GM20431 (cell line): ENCODE data around the gene FAM120B.
"Not testable (repeated sequence)": the region's sequence is repeated elsewhere in the genome, so short reads cannot be mapped to it uniquely, and the experiment has no call there.

Experiments used
- in situ Hi-C: fragments of 300-500 bp; cut with MseI, MboI; formaldehyde crosslinking; loops from one replicate; pipeline ENCODE4 v1.15.0; 2020; ENCODE audit warnings: low sequenced_read_pairs; ENCODE audit not compliant: unreplicated experiment

Gene FAM120B

DNA sequence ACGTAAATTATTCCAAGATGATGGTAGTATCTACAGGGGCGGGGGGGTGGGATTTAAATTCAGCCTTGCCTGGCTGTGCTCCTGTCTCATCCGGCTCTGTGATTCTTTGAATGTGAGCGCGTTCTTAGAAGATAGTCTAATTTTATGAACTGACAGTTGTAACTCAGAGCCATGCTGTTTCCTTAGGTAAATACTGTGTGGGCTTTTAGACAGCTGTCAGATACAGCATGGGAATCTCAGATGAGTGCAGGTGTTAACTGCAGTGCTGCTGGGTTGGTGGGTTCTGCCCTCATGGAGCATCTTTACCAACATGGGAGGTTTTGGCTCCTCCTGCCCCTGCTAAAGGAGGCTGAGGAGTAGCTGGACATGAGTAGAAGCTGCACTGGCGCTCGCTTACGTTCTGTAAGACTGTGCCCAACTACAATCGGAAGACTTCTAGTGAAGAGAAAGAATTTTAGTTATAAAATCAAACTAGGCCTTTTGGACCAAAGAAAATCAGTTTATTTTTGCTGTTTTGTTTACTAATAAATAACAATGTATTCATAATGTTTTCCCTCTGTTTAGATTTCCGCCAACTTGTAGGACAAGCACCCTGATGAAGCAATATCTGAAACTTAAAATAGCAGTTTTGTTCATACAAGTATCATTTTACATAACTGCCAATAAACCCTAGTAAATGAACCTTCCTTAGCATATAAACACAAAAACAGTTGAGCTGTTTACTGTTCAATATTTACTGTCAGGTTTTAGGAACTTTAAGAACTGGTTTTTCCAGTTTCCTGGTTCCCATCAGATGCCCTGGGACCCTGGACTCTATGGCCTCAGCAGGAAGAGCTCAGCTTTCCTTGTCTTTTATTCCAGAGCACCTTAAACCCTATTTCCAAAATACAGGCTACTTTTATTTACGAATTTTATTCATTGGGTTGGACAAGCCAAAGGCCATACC, 66.1 kb downstream of the FAM120B start:
- in situ Hi-C loops = no loop called here

DNA sequence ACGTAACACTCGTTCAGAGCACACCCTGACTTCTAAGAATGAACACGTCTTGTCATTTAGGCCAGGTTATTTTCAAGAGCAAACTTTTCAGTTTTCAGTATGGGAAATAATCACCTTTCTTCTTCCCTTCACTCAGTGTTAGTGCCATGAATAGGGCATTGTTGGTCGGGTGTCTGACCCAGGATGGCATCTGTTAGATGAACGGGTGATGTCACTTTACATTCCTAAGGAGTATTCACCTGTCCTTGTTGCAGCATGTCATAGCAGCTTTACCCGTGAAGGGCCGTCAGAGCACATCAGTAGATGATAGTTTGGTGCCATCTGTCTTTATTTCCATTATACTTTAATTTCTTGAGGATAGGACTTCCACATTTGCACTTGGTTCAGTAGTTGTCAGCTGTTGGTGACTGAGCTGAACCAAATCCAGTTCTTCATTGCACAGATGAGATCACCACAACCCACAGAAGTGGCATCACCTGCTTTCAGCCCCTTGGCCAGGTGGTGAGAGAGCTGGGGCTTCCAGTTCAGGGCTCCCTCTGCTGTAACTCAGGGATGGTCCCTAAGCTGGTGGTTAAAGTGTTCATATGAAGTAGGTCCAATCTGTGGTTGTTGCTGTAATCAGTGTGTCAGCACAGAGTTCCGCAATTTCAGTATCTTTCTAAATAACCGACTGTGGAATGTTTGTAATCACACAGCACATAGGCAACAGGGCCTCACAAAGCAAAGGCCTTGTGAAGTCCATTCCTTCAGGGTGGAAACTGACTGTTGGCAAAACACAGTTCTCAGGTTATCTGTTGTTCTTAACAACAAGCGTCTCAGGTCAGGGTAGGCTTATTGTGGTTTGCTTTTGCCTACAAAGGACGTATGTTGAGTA, 68.2 kb downstream of the FAM120B start:
- in situ Hi-C loops = no loop called here

DNA sequence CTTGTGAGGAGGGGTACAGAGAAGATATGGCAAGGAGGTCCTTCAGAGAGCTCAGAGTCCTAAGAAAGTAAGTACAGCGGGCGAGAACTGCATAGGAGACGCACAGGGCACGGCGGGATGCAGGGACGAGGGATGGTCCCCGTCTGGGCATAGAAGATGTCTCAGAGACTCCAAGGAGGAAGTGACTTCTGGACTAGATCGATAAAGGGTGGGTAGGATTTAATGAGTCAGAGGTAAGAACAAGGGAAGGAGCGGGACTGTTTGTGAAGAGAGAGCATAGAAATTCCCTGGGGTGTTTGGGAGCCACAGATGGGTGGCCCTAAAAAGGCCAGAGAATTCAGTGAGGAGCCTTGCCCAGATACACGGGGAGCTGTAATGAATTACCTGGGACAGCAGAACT, 69.1 kb downstream of the FAM120B start:
- in situ Hi-C loops = no loop called here

DNA sequence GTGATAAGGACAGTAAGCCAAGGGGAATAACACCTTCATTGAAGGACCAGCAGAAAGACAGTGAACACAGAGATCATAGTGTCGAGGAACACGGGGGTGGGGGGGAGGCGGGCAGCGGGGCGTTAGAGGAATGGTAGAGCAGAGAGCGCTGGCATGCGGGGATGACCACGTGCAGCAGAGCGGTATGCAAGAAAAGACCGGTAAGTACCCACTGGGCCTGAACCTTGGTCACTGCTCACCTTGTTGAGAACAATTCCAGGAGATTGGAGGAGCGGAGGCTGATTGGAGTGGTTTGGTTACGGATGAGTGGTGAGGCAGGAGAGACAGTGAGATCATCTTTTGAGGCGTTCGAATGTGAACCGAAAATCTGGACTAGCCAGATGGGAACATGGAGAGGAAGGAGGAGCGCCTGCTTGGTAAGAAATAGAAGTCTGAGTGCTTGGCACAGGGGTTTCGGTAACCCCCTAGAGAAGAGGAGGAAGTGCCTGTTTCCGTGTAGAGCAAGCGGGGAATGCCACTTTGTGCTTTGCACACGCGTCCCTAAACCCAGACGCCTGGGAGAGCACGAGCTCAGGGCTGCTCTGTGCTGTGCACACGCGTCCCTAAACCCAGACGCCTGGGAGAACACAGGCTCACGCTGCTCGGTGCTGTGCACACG, 70.0 kb downstream of the FAM120B start:
- in situ Hi-C loops = no loop called here

DNA sequence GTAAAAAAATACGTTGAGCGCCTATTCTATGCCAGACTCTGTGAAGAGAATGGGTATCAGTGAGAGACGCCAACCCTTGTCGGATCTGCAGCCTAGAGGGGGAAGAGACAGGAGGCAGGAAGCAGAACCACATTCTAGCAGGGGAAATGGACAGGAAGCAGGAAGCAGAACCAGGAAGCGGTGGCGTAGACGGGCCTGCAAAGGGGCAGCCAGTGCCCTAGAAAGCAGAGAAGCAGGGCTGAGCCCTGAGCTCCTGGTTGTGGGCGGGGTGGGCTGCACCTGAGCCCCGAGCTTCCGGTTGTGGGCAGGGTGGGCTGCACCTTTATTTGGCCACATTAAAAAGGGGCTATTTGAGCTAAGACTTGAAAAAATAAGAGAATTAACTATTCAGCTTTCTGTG, 71.9 kb downstream of the FAM120B start:
- in situ Hi-C loops = no loop called here

DNA sequence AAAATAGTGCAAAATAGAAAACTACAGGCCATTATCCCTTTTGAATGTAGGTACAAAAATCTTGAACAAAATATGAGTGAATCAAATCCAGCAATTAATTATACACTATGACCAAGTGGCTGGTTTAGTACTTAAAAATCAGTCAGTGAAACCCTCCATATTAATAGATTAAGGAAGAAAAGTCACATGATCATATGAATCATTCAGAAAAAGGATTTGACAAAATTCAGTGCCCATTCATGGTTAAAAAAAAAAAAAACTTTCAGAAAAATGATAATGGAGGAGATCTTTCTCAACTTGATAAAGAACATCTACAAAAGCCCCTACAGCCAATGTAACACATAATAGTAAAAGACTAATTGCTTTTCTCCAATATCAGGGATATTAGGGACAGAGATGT, 75.0 kb downstream of the FAM120B start:
- in situ Hi-C loops = no loop called here

DNA sequence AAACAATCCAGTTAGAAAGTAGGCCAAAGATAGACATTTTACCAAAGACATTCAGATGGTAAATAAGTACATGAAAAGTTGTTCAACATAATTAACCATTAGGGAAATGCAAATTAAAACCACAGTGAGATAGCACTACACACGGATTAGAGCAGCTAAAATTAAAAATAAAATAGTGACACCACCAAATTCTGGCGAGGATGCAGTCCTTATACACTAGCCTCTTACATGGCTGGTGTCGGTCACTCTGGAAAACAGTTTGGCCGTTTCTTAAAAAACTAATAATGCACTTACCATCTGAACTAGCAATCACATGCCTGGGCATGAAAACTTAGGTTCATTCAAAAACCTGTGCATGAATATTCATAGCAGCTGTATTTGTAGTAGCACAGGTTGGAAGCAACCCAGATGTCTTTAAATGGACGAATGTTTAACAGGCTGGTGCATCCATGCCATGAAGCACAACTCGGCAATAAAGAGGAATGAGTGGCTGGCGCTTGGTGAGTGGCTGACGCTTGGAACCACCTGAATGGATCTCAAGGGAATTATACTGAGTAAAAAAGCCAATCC, 77.0 kb downstream of the FAM120B start:
- in situ Hi-C loops = no loop called here

DNA sequence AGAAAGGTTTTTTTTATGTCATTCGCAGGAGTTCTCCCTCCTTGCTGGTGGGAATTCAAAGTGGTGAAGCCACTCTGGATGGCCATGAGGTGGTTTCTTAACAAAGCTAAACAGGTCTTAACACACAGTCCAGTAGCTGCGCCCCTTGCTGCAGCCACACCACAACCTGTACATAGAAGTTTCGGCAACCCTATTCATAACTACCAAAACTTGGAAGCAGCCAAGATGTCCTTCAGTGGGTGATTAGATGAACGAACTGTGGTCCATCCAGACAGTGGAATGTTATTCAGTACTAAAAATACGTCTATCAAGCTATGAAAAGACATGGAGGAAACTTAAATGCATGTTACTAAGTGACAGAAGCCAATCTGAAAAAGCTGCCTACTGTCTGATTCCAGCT, 78.9 kb downstream of the FAM120B start:
- in situ Hi-C loops = no loop called here

DNA sequence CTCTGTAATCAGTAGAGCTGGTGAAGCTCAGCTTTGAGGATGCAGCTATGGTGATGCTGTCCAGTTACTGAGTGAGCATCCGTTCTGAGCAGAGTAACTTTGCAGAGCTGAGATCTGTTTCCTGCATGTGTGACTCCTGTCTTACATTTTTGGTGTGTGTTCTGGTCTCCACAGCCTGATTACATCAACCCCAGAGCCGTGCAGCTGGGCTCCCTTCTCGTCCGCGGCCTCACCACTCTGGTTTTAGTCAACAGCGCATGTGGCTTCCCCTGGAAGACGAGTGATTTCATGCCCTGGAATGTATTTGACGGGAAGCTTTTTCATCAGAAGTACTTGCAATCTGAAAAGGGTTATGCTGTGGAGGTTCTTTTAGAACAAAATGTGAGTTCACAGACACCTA, 81.6 kb downstream of the FAM120B start:
- in situ Hi-C loops = no loop called here

DNA sequence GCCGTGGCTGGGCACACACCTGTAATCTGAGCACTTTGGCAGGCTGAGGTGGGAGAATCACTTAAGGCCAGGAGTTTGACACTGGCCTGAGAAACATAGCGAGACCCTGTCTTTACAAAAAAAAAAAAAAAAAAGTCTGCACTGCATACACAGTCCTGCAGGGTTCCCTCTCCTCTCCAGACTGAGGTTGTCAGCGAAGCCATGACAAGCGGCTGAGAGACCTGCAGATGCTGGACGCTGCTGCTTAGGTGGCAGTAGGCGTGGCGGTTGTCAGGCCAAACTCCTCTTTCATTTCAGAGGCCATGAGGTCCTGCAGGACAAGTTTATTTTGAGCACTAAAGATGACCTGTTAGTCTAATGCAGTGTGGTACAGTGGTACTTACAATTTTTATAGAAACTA, 86.5 kb downstream of the FAM120B start:
- in situ Hi-C loops = no loop called here

DNA sequence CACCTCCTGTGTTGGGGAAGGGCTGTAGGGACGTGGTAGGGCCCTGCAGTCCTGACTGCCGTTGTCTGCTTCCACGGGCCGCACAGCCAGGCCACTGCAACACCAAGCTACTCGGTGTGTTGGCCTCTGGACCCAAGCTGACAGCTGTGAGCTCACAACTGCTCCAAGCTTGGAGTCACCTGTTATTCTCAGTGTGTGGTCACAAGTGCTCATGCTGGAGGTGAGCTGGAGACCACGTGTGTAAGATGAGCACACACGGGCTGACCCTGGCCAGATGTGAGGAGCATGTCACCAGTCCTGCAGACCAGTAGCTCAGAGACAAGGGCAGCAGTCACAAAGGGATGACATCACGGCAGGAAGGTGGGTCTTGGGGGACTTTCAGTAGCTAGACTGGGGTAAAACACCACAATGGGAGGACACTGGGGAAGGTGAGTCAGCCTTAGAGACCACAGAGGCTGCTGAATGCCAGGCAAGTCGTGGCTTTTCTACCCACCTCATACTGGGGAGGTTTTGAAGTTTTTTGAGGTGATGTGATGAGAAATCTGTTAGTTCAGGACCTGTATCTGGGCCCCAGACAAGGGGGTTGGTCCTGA, 87.3 kb downstream of the FAM120B start:
- in situ Hi-C loops = no loop called here

DNA sequence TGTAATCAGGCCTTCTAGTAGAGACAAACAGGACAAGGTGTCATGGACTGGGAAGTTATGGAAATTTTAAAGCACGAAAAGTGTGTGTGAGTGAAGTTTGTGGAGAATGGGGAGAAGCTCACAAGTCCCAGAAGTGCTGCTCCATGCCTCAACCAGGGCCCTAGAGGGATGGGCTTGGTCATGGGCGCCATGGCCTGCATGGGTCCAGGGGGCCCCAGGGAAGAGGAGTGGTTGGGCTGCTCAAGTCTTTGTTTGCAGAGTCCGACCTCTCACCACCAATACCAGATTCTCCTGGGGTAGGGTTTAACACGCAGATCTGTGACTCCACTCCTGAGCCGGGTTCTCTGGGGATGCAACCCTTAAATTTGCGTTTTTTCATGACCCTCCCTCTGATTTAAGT, 88.4 kb downstream of the FAM120B start:
- in situ Hi-C loops = no loop called here

DNA sequence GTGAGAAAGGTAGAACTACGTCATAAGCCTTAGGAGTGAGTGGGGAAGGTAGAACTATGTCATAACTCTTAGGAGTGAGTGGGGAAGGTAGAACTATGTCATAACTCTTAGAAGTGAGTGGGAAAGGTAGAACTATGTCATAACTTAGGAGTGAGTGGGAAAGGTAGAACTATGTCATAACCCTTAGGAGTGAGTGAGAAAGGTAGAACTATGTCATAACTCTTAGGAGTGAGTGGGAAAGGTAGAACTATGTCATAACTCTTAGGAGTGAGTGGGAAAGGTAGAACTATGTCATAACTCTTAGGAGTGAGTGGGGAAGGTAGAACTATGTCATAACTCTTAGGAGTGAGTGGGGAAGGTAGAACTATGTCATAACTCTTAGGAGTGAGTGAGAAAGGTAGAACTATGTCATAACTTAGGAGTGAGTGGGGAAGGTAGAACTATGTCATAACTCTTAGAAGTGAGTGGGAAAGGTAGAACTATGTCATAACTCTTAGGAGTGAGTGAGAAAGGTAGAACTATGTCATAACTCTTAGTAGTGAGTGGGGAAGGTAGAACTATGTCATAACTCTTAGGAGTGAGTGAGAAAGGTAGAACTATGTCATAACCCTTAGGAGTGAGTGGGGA, 92.3 kb downstream of the FAM120B start:
- in situ Hi-C loops = not testable (repeated sequence)

DNA sequence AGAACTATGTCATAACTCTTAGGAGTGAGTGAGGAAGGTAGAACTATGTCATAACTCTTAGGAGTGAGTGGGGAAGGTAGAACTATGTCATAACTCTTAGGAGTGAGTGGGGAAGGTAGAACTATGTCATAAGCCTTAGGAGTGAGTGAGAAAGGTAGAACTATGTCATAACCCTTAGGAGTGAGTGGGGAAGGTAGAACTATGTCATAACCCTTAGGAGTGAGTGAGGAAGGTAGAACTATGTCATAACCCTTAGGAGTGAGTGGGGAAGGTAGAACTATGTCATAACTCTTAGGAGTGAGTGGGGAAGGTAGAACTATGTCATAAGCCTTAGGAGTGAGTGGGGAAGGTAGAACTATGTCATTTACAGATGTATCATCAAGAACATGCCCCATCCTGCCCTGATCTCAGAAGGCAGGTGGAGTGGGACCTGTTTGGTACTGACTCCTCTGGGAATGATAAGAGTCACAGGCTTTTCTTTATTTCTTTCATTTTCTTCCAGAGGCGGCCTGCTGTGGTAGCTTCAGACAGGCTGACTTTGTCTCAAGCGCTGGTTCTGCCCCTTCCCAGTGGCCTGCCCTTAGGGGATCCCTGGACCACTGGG, 93.5 kb downstream of the FAM120B start:
- in situ Hi-C loops = not testable (repeated sequence)

DNA sequence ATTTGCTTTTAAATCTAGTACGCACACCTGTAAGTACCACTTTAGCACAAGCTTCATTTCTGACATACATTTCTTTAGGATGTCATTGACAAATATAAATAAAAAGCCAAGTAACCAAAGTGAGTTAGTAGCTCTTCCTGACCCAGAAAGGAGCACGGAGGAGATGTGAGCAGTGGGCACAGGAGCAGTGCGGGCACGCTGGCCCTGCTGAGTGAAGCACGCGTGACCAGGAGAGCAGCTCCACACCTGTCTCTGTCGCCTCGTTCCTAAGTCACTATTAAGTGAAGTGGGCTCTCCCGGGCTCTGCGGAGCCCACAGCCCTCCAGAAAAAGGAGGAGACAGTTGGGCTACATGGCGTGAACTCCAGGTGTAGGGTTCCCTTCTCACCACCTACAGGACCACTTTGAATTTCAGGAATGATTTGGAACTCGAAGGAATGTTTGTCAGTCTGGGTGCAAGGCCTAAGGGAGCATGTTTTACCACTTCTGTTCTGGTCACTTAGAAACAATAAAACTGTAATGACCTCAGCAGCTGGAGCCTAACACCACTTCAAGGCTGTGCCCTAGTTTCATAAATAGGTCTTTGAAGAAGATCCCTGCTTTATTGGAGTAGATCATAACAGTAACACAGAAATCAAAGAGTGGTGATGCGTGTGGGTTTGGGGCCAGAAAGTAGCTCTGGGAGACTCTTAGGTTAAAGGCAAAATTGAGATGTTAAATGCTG, 95.9 kb downstream of the FAM120B start:
- in situ Hi-C loops = no loop called here

DNA sequence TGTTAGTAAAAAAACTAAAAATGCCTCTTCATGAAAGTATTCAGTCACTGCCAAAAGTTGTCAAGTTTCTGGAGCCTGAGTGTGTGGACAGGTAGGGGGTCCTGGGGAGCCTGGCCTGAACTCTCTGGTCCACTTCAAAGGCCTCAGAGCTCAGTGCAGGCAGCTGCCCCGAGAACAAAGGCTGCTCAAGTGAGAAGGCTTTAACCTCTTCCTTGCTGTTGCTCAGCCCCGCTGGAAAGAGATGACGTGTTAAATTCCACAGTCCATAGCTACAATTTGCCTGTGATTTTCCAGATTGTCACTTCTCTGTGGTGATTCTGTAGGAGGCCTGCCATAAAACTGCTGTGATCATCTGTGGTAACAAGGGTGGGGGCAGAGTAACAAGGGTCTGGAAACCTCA, 96.9 kb downstream of the FAM120B start:
- in situ Hi-C loops = no loop called here

DNA sequence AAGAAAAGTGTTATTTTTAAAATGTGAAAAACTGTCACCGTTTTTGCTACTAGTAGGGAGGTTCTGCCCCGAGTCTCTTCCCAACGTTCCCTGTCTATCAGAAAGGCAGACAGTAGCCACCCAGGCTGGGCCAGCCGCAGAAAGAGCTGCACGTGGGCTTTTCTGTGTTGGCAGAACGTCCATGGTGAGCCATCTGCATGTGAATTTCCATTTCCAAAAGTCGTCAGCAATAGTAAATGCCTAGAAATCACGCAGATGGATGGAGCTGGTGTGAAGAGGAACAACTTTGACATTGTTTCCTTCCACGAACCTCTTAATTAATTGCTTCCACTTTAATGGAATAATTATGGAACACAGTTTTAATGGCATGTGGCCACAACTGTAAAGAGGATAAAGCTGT, 97.5 kb downstream of the FAM120B start:
- in situ Hi-C loops = no loop called here

DNA sequence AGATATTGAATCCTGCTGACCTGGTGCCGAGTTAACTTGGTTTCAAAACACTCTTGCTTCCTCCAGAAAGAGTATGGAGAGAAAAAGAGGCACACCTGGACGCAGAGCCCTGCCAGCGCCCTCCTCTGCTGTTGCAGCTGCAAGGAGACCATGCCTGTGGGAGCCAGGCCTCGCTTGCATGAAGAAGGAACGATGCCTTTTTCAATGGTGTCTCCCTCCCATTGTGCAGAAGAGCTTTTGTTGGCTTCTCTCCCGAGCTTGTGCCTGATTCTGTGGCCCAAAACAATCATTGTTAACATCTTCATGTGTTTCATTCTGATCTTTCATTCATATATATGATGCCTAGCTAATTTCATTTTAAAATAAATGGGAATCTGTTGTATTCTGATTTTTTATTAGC, 98.1 kb downstream of the FAM120B start:
- in situ Hi-C loops = no loop called here
